Measurements from ENCODE around the gene SEC14L2. TPM values are rescaled to one million over a fixed set of nuclear protein-coding genes. Genes with fewer than 3 reads are reported as not detected.

Gene SEC14L2
- total RNA-seq, 1 experiment from 2014 or later, result 3.9 TPM

DNA sequence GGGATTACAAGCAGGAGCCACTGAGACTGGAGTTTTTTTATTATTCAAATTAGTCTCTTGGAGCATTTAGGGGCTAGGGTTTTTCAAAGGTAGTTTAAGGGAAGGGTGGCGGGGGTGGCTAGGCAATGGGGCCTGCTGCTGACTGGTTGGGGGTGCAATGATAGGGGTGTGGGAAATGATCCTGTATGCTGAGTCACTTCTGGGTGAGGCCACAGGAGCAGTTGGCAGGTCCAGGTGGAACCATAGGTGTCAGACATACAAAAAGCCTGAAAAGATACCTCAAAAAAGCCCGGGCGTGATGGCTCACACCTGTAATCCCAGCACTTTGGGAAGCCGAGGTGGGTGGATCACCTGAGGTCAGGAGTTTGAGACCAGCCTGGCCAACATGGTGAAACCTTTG is 42.4 kb downstream of the SEC14L2 start:
- CTCF ChIA-PET, result no interaction called here
- H3K27me3 Mint-ChIP-seq (ENCODE audit: low read depth), result peaks cover 21% of the 10 kb centered on the region

More for the DNA sequence above, 42.4 kb downstream of the SEC14L2 start:
- TF ChIP-seq GABPB1 (CRISPR knock-in tag; IDR thresholded peaks at IDR 0.05), result no peak
- TF ChIP-seq, protein P1, sequence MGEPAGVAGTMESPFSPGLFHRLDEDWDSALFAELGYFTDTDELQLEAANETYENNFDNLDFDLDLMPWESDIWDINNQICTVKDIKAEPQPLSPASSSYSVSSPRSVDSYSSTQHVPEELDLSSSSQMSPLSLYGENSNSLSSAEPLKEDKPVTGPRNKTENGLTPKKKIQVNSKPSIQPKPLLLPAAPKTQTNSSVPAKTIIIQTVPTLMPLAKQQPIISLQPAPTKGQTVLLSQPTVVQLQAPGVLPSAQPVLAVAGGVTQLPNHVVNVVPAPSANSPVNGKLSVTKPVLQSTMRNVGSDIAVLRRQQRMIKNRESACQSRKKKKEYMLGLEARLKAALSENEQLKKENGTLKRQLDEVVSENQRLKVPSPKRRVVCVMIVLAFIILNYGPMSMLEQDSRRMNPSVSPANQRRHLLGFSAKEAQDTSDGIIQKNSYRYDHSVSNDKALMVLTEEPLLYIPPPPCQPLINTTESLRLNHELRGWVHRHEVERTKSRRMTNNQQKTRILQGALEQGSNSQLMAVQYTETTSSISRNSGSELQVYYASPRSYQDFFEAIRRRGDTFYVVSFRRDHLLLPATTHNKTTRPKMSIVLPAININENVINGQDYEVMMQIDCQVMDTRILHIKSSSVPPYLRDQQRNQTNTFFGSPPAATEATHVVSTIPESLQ (CRISPR knock-in tag; IDR thresholded peaks at IDR 0.05), result no peak
- TF ChIP-seq, protein P2, sequence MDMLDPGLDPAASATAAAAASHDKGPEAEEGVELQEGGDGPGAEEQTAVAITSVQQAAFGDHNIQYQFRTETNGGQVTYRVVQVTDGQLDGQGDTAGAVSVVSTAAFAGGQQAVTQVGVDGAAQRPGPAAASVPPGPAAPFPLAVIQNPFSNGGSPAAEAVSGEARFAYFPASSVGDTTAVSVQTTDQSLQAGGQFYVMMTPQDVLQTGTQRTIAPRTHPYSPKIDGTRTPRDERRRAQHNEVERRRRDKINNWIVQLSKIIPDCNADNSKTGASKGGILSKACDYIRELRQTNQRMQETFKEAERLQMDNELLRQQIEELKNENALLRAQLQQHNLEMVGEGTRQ (CRISPR knock-in tag; IDR thresholded peaks at IDR 0.05), result no peak
- no peak for TF ChIP-seq NFYB (CRISPR knock-in tag; conservative IDR thresholded peaks at IDR 0.05; ENCODE audit: low read depth)
- TF ChIP-seq MYBL2 (CRISPR knock-in tag; IDR thresholded peaks at IDR 0.05), result no peak
- TF ChIP-seq, protein P3, sequence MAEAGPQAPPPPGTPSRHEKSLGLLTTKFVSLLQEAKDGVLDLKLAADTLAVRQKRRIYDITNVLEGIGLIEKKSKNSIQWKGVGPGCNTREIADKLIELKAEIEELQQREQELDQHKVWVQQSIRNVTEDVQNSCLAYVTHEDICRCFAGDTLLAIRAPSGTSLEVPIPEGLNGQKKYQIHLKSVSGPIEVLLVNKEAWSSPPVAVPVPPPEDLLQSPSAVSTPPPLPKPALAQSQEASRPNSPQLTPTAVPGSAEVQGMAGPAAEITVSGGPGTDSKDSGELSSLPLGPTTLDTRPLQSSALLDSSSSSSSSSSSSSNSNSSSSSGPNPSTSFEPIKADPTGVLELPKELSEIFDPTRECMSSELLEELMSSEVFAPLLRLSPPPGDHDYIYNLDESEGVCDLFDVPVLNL (CRISPR knock-in tag; IDR thresholded peaks at IDR 0.05; ENCODE audit: borderline replicate concordance, low read depth), result no peak
- TF ChIP-seq, protein P4, sequence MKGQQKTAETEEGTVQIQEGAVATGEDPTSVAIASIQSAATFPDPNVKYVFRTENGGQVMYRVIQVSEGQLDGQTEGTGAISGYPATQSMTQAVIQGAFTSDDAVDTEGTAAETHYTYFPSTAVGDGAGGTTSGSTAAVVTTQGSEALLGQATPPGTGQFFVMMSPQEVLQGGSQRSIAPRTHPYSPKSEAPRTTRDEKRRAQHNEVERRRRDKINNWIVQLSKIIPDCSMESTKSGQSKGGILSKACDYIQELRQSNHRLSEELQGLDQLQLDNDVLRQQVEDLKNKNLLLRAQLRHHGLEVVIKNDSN (CRISPR knock-in tag; IDR thresholded peaks at IDR 0.05), result no peak
- TF ChIP-seq, protein P5, sequence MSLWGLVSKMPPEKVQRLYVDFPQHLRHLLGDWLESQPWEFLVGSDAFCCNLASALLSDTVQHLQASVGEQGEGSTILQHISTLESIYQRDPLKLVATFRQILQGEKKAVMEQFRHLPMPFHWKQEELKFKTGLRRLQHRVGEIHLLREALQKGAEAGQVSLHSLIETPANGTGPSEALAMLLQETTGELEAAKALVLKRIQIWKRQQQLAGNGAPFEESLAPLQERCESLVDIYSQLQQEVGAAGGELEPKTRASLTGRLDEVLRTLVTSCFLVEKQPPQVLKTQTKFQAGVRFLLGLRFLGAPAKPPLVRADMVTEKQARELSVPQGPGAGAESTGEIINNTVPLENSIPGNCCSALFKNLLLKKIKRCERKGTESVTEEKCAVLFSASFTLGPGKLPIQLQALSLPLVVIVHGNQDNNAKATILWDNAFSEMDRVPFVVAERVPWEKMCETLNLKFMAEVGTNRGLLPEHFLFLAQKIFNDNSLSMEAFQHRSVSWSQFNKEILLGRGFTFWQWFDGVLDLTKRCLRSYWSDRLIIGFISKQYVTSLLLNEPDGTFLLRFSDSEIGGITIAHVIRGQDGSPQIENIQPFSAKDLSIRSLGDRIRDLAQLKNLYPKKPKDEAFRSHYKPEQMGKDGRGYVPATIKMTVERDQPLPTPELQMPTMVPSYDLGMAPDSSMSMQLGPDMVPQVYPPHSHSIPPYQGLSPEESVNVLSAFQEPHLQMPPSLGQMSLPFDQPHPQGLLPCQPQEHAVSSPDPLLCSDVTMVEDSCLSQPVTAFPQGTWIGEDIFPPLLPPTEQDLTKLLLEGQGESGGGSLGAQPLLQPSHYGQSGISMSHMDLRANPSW (CRISPR knock-in tag; conservative IDR thresholded peaks at IDR 0.05; ENCODE audit: low read depth), result no peak
- TF ChIP-seq, protein P6, sequence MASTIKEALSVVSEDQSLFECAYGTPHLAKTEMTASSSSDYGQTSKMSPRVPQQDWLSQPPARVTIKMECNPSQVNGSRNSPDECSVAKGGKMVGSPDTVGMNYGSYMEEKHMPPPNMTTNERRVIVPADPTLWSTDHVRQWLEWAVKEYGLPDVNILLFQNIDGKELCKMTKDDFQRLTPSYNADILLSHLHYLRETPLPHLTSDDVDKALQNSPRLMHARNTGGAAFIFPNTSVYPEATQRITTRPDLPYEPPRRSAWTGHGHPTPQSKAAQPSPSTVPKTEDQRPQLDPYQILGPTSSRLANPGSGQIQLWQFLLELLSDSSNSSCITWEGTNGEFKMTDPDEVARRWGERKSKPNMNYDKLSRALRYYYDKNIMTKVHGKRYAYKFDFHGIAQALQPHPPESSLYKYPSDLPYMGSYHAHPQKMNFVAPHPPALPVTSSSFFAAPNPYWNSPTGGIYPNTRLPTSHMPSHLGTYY (CRISPR knock-in tag; IDR thresholded peaks at IDR 0.05), result no peak
- TF ChIP-seq FOXJ3 (CRISPR knock-in tag; IDR thresholded peaks at IDR 0.05; ENCODE audit: borderline replicate concordance), result no peak
- no peak for TF ChIP-seq ZNF138 (CRISPR knock-in tag; conservative IDR thresholded peaks at IDR 0.05)
- TF ChIP-seq, protein P7, sequence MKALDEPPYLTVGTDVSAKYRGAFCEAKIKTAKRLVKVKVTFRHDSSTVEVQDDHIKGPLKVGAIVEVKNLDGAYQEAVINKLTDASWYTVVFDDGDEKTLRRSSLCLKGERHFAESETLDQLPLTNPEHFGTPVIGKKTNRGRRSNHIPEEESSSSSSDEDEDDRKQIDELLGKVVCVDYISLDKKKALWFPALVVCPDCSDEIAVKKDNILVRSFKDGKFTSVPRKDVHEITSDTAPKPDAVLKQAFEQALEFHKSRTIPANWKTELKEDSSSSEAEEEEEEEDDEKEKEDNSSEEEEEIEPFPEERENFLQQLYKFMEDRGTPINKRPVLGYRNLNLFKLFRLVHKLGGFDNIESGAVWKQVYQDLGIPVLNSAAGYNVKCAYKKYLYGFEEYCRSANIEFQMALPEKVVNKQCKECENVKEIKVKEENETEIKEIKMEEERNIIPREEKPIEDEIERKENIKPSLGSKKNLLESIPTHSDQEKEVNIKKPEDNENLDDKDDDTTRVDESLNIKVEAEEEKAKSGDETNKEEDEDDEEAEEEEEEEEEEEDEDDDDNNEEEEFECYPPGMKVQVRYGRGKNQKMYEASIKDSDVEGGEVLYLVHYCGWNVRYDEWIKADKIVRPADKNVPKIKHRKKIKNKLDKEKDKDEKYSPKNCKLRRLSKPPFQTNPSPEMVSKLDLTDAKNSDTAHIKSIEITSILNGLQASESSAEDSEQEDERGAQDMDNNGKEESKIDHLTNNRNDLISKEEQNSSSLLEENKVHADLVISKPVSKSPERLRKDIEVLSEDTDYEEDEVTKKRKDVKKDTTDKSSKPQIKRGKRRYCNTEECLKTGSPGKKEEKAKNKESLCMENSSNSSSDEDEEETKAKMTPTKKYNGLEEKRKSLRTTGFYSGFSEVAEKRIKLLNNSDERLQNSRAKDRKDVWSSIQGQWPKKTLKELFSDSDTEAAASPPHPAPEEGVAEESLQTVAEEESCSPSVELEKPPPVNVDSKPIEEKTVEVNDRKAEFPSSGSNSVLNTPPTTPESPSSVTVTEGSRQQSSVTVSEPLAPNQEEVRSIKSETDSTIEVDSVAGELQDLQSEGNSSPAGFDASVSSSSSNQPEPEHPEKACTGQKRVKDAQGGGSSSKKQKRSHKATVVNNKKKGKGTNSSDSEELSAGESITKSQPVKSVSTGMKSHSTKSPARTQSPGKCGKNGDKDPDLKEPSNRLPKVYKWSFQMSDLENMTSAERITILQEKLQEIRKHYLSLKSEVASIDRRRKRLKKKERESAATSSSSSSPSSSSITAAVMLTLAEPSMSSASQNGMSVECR (CRISPR knock-in tag; IDR thresholded peaks at IDR 0.05; ENCODE audit: borderline replicate concordance), result no peak
- TF ChIP-seq GRHL2 (CRISPR knock-in tag; IDR thresholded peaks at IDR 0.05; ENCODE audit: insufficient replicate concordance, severe bottlenecking), result no peak
- TF ChIP-seq ZNF121 (CRISPR knock-in tag; IDR thresholded peaks at IDR 0.05), result no peak
- TF ChIP-seq ESRRA (CRISPR knock-in tag; IDR thresholded peaks at IDR 0.05; ENCODE audit: borderline replicate concordance), result no peak
- H3K9me3 Mint-ChIP-seq, result peaks cover 29% of the 10 kb centered on the region
- H3K36me3 Mint-ChIP-seq, result peaks cover 12% of the 10 kb centered on the region
- no peak overlapping the region for H3K4me3 Mint-ChIP-seq
- ATAC-seq (no peak), DNase-seq (ENCODE audit: low spot score) (no peak)
- H3K4me1 Mint-ChIP-seq, result peaks cover 12% of the 10 kb centered on the region
- H3K27ac Mint-ChIP-seq, result no peak overlapping the region
- POLR2A ChIA-PET, result no interaction called here
